HG03060 (cell line): Measurements from ENCODE around the gene HTRA1.

Source experiments
- ATAC-seq: cut with Tn5 transposase; IDR thresholded peaks from one replicate; pipeline ENCODE4 v1.9.1; 2021; ENCODE audit warnings: low read depth, moderate number of reproducible peaks; ENCODE audit not compliant: unreplicated experiment

HTRA1 gene

DNA sequence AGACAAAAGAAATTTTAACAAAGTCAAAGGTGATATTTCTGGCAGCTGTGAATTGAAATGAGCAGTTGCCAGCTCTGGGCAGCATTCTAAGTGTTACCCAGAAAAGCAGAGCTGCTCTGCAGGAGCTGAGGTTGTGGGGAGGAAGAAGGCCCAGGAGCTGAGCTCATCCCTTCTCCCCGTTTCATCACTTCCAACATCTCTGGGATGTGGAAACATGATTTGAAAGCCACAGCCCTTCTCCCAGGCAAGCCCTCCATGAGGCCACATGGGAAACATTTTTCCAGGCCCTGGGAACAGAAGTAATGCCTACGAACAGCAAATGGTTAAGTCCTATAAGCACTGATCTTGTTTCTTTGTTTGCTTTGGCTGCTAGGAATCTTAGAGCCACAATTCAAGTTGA lies 88.3 kb downstream of the HTRA1 start:
- ATAC-seq: no peak

GRCh38 chr10:122550427-122550826 lies 89.1 kb downstream of the HTRA1 start:
- ATAC-seq: no peak

DNA sequence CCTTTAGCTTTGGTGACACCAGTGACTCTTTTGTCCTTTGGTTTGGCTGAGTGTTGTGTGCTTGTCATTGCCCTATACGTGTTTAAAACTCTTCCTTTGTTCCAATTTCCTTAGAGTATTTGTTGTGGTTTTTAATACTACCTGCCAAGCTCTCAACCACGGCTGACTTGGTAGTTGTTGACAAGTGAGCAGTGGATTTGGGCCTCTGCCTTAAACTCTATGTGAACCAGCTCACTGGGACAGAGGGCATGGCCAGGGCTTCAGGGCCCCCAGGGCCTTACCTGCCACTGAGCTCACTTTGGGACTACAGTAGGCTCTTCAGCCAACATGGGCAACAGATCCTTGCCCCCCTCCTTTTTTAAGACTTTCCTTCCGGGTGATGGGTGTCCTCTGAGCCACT lies 89.6 kb downstream of the HTRA1 start:
- no peak for ATAC-seq

DNA sequence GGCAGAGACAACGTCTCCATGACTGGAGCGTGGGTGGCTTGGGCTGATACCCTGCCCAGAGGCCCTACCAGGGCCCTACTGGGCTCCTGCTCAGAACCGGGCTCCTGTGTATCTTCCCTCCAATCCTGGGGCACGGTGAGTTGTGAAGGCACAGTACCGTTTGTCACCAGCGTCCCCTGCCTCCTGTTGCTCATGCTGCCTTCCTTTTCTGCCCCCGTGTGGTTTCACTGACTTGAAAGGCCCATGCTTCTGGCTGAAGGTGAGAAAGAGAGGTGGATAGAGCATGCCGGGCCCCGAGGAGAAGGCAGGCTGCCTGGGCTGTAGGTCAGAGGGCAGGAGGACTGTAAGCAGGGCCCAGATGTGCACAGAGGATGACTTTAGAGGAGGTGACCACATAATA lies 90.1 kb downstream of the HTRA1 start:
- no peak for ATAC-seq

DNA sequence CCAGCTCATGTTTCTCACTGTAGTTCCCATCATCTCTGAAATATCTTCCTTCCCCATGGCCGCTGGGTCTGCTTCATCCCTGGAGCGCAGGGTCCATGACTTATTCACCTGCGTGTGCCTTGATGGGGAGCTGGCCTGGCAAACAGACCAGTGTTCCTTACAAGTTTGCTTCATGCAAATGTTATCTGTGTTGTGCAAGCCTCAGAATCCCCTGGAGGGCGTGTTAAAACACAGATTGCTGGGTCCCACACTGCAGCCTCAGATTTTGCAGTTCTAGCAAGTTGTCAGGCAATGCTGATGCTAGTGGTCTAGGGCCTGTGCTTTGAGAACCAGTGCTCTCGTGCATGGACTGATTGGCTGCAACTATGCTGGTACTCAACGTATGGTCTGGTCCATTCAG lies 92.0 kb downstream of the HTRA1 start:
- ATAC-seq: no peak

DNA sequence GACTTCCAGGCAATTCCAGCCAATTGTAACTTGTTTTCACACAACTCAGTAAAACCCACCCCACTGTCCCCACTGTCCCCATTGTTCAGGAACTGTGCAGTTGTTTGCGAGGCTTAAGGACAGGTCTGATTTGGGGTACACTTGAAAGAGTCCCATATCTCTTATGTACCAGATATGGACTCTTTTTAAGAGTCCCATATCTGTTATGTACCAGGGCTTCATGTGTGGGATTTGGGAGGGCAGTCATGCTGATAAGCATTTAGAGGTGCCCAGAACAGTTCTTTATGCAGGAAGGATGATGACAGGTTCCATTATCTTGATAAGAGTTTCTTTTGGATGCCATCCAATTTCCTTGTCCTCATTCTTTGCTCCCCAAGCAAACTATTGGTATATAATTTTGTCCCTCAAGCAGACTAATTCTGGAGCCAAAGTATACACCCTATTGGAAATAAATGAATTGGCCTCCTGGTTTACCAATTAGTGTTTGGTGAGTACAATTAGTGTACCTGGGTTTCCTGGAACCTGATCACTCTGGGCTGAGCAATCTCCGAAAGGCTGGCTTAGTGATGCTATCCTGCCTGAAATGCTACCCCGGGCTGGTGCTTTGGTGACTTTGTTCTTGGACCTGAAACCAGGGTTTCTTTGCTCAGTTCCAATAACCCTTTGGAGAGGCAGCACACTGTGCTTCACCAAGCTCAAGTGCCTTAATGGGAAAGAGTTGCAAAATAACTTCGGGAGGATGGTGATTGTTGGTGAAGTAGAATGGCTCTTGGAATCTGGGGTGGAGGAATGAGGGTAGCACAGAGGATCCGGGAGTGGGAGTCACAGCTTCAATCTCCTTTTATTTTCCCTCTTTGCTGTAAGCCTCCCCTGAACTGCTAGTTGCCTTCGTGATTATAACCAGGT lies 93.0 kb downstream of the HTRA1 start:
- no peak for ATAC-seq

DNA sequence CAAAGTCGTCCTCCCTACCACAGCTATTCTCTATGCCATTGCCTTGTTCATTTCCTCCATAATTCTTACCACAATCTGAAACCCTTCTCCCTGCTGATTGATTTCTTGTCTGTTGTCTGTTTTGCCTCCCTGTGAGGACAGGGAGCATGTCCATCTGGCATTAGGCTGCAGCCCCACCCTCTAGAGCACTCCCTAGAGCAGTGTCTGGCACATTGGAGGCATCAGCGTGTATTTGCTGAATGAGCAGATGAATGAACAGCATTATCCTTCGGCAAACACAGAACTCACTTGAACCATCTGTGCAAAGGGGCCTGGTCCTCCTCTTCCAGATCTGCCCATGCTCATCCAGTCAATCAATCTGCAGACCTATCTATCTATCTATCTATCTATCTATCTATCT lies 94.1 kb downstream of the HTRA1 start:
- no peak for ATAC-seq

- no peak for ATAC-seq
Observed at GRCh38 chr10:122557516-122557915, 96.2 kb downstream of the HTRA1 start.

DNA sequence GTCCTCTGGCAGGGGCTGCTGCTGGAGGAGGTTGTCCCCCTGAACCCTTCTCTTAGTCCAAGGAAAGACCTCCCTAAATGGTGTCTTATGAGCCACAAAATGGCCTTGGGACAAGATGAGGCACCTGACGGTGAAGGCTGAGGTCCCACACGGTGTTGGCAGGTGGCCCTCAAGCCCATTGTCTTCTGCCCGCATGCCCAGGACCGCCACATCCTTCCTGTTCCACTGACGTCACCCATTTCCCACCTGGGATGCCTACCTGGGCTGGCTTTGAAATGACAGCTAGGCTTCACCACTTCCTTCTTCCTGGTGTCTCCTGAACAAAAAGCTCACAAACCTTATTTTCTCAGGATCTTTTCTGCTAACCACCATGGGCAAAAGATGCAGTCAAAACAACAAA lies 97.1 kb downstream of the HTRA1 start:
- no peak for ATAC-seq

GRCh38 chr10:122559228-122559627 lies 97.9 kb downstream of the HTRA1 start:
- no peak for ATAC-seq

DNA sequence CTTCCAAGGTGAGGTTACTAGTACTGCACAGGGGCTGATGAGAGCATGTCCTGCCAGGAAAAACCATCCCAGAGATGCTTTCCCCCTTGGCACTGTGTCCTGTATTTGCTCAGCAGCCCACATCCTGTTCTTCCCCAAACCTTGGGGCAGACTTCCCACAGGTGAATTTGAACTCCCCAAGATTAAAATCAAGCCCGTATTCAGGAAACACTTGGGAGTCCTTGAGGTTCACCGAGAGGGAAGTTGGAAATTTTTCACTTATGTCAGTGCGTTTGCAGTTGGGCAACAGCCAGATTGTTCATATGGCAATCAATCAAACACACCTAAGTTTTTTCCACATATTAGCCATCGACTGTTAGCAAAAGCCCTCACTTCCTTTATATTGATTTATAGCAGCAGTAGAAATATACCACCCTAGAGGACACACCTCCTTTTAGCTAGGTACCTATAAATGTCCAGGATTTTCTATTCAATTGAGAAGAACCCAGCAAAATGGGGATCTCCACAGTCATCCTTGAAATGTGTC lies 99.0 kb downstream of the HTRA1 start, which contains the start of gene DMBT1:
DMBT1 (plus strand) TSS at position 476 of the 526 bp plus-strand sequence; CDS start at position 493, 17 bp downstream.
- no peak for ATAC-seq

DNA sequence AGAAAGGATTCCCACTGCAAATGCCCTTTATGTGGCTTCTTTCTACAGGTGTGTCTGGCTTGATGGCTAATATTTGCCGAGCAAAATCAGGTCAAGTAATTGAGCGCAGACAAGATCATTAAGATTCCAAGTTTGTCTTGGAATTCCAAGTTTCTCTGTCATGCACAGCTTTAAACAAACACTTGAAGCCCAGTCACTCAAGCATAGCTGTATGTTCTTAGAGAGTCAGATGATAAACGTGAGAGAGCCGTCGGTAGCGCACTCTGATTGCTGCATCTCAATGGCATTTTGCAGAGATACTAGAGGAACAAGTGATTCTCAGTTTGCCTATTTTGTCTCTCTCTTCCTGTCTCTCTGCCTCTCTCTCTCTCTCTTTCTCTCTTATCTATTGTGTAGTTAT lies 99.9 kb downstream of the HTRA1 start:
- no peak for ATAC-seq

GRCh38 chr10:122561792-122562191 lies 100.4 kb downstream of the HTRA1 start:
- no peak for ATAC-seq
